ENCODE data around the gene SH2D4B.

The SH2D4B gene

GRCh38 chr10:80504158-80504811 lies 33.4 kb upstream of the SH2D4B start:
- DNase-seq (ENCODE audit: low spot score), result no peak

- no peak for DNase-seq (ENCODE audit: low spot score)
Measured at GRCh38 chr10:80504897-80505465, 32.7 kb upstream of the SH2D4B start.

- no peak for DNase-seq (ENCODE audit: low spot score)
Measured at GRCh38 chr10:80506189-80506575, 31.5 kb upstream of the SH2D4B start.

- no peak for DNase-seq (ENCODE audit: low spot score)
Measured at GRCh38 chr10:80506836-80507487, 30.7 kb upstream of the SH2D4B start.

DNA sequence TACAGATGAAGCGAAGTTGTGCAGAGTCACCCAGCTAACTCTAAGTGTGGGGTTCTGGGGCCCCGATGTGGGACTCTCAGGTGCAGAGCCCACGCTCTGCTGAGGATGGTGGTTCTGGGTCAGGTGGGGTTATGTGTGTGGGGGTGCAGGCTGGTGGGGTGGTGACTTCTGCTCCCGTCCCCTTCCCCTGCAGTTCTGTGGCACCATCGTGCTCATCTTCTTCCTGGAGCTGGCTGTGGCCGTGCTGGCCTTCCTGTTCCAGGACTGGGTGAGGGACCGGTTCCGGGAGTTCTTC lies 28.6 kb upstream of the SH2D4B start:
- no peak for DNase-seq (ENCODE audit: low spot score)

- no peak for DNase-seq (ENCODE audit: low spot score)
Measured at GRCh38 chr10:80509403-80510161, 28.1 kb upstream of the SH2D4B start.

GRCh38 chr10:80512031-80512526 lies 25.6 kb upstream of the SH2D4B start:
- DNase-seq (ENCODE audit: low spot score), result no peak

- DNase-seq (ENCODE audit: low spot score), result no peak
Measured at GRCh38 chr10:80513106-80513505, 24.6 kb upstream of the SH2D4B start.

DNA sequence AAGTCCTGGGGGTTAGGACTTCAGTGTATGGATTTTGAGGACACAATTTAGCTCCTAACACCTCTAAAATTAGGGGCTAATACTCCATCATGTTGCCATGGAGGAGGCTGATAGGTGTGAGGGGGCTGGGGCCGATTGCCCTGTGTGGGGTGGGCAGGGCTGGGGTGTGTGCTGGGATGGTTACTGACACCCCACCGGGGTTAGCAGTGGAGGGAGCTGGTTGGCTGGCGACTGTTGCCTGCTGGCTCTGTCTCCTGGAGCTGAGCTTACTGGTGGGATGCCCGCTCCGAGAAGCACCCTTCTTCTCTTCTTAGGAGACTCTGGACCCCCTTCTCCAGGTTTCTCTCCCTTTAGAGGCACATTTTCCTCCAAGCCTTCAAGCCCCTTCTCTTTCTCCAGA lies 22.2 kb upstream of the SH2D4B start:
- DNase-seq (ENCODE audit: low spot score), result no peak

DNA sequence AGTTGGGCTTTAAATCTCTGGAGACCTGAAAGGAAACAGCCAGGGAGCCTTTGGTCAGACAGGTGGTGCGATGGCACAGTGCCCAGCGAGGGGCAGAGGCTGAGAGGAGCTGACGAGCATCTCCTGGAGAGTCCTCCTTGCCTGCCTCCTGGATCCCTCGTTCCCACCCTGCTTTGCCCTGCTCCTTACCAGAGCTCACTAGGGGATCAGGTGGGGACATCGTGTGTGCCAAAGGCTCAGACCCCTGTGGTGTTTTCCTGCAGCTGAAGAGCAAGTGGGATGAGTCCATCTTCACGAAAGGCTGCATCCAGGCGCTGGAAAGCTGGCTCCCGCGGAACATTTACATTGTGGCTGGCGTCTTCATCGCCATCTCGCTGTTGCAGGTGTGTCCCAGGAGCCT lies 21.8 kb upstream of the SH2D4B start:
- DNase-seq (ENCODE audit: low spot score), result no peak

DNA sequence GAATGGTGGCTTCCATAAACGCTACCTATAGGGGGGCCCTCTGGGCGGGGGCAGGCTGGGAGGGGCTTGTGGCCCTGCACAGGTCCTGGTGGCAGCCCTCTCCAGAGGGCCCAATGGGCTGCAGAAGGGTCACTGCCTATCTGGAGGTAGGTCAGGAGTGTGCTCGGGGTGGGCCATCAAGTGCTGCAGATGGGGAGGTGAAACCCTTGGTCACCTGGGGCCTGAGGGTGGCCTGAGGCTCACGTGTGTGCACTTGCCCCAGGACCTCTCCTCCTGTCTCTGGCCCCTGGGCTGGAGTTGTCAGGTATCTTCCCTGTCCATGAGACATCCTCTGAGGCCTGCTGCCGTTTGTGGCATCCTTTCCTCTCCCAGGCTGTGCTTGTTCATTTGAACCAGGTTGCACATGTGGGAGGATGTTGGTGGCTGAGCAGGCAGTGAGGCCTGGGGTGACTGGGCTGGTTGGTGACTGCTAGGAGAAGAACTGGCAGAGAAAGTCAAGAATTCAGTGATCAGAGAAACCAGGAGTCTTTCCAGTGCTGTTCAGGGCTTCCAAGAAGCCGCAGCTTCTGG lies 21.1 kb upstream of the SH2D4B start:
- DNase-seq (ENCODE audit: low spot score), result no peak

DNA sequence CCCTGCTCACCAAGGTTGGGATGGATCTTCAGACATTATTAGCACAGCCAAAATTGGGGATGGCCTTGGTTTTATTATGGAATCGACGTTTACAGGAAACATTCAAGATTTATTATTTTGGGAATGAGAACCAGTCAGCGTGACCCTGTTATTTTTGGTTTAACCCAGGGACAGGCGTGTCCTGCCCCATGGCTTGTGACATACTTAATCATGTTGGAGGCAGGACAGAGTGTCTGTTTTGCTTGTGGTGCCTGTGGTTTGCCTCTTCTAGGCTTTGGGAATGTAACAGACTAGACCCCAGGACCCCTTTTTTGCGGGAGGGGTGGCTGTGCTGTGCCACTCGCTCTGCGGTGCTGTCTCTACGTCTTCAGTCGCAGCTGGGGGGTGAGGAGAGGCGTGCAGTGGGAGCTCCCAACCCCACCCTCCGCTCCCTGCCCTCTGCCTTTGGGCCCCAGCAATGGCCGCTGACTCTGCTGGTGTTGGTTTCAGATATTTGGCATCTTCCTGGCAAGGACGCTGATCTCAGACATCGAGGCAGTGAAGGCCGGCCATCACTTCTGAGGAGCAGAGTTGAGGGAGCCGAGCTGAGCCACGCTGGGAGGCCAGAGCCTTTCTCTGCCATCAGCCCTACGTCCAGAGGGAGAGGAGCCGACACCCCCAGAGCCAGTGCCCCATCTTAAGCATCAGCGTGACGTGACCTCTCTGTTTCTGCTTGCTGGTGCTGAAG lies 20.1 kb upstream of the SH2D4B start:
- DNase-seq (ENCODE audit: low spot score), result no peak

- no peak for DNase-seq (ENCODE audit: low spot score)
Measured at GRCh38 chr10:80518143-80518806, 19.4 kb upstream of the SH2D4B start.

GRCh38 chr10:80518807-80519360 lies 18.8 kb upstream of the SH2D4B start:
- no peak for DNase-seq (ENCODE audit: low spot score)

- no peak for DNase-seq (ENCODE audit: low spot score)
Measured at GRCh38 chr10:80519936-80520650, 17.6 kb upstream of the SH2D4B start.

- no peak for DNase-seq (ENCODE audit: low spot score)
Measured at GRCh38 chr10:80520661-80521470, 16.8 kb upstream of the SH2D4B start.

GRCh38 chr10:80522756-80523363 lies 14.8 kb upstream of the SH2D4B start:
- no peak for DNase-seq (ENCODE audit: low spot score)

DNA sequence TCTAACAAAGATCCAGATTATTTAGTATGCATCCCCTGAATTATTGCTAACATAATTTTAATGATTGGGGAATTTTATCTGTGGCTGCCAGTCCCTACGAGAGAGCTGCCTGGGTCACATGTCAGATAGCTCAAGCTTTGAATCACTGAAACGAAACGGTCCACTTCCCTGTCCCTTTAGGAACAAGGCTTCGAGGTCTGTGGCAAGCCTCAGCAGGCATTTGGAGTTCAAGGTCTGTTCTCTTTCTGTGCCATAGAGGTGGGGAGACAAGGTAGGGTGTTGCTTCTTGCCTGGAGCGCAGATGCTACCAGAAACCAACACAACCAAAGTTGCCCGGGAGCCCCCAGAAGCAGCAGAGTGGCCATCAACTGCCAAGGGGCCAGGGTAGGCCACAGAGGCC lies 13.9 kb upstream of the SH2D4B start:
- peak; percentile 64 for DNase-seq (ENCODE audit: low spot score)

Measured in pons (tissue), 1 donor.